Measurements from ENCODE around the gene SIL1. TPM values are rescaled to one million over a fixed set of nuclear protein-coding genes. Genes with fewer than 3 reads are reported as not detected.

Gene SIL1
- total and polyA plus RNA-seq, 2 of the 4 experiments (the other 2 are of a cell fraction), result 56.1 to 66.0 TPM

DNA sequence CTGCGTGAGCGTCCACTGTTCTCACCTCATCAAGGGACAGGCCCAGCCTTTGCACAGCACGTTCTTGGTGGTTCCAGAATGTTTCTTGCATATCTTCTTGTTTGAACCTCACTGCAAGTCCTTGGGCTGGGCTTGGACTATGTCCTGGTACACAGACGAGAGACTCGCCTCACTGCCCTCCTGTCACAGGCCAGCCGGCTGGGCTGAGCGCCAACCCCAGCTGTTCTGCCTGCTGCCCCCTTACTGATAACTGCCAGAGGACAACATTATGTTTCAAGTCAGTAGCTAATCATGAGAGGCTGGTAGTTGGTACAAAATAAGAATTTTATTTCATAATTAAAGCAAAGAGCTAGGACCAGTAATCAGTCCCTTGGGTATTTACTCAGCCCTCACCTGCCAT, 270.2 kb downstream of the SIL1 start:
- Histone ChIP-seq H3K9me3 (ENCODE audit: control insufficient read depth, insufficient read depth, low read length) (no peaks in the 10 kb centered on the region), H3K14ac (replicated peaks; ENCODE audit: low read depth, low read length) (peak overlapping the region; percentile 26; the same call in 1 of the 2 replicates), H3K27ac (ENCODE audit: insufficient read depth, low read length) (no peak overlapping the region), H3K27me3 (ENCODE audit: control insufficient read depth, insufficient read depth, low read length) (no peaks in the 10 kb centered on the region), H3K4me1 (ENCODE audit: control insufficient read depth, insufficient read depth, low read length) (no peaks in the 10 kb centered on the region; the same call in 1 of the 2 replicates), H2AK9ac (replicated peaks; ENCODE audit: low read depth, low read length, poor library complexity) (peak overlapping the region; percentile 25), H3K4me3 (ENCODE audit: insufficient read depth, low read depth, low read length) (no peak overlapping the region), H3K9me1 (ENCODE audit: insufficient read depth, low read length) (peaks cover 15% of the 10 kb centered on the region), H3K56ac (ENCODE audit: extremely low read depth, insufficient read depth, low read length) (no peak overlapping the region), H3K18ac (ENCODE audit: low read depth, low read length) (no peak overlapping the region), H3K9ac (ENCODE audit: low read depth, low read length) (no peak overlapping the region), H4K5ac (ENCODE audit: low read depth, low read length) (no peak overlapping the region), H4K8ac (ENCODE audit: low read depth in 2 of 2, low read length in 2 of 2) (peak overlapping the region in 1 of 2 experiments; percentile 30; a peak in 2 of 4 replicates), H2AK5ac (ENCODE audit: low read depth, low read length) (no peak overlapping the region), H3K4me2 (ENCODE audit: low read depth, low read length) (no peak overlapping the region), H2BK5ac (ENCODE audit: low read depth, low read length, poor library complexity, severe bottlenecking) (no peak overlapping the region), H3K36me3 (ENCODE audit: control insufficient read depth, insufficient read depth, low read length) (peaks cover 73% of the 10 kb centered on the region), H2BK20ac (ENCODE audit: low read depth, low read length) (no peak overlapping the region), H2BK120ac (ENCODE audit: low read depth, low read length) (no peak overlapping the region), H4K91ac (ENCODE audit: insufficient read depth, low read depth, low read length) (no peak overlapping the region), H2BK15ac (ENCODE audit: low read depth, low read length) (no peak overlapping the region), H2AFZ (replicated peaks; ENCODE audit: low read length, poor library complexity) (no peak overlapping the region), H4K20me1 (ENCODE audit: insufficient read depth, low read length) (peaks cover 10% of the 10 kb centered on the region), H3K23ac (ENCODE audit: low read depth, low read length) (0 out of 2 replicates have a peak overlapping the region, but pooled peaks have one; percentile 64), H3K79me1 (ENCODE audit: low read depth in 1 of 2, low read length in 2 of 2) (peaks cover 16 to 57% of the 10 kb centered on the region in 2 experiments), H3K4ac (ENCODE audit: low read depth, low read length) (no peak overlapping the region)
- CTCF ChIA-PET, result no interaction called here
- peak; percentile 15; the same call in 1 of the 2 replicates for ATAC-seq (ENCODE audit: low read depth)
- 63% methylated on average over 5 of the region's 7 CpGs; no CpG with 5 or more reads in 1 of the 2 experiments for WGBS, 2 experiments (ENCODE audit: extremely low coverage in 2 of 2, insufficient read length in 1 of 2)
- intact Hi-C loops (cut with micrococcal nuclease) (no loop called here), in situ Hi-C loops (cut with MboI; ENCODE audit: low sequenced_read_pairs) (no loop called here), dilution Hi-C loops (cut with HindIII; ENCODE audit: low sequenced_read_pairs, unreplicated experiment) (no loop called here)
- peak; percentile 23 for DNase-seq
- TF ChIP-seq RCOR1 (IDR thresholded peaks at IDR 0.05; ENCODE audit: insufficient replicate concordance, low read length), result no peak
- no peak for TF ChIP-seq POLR2A (IDR thresholded peaks at IDR 0.05; ENCODE audit: low read depth, low read length)
- TF ChIP-seq, protein P1, sequence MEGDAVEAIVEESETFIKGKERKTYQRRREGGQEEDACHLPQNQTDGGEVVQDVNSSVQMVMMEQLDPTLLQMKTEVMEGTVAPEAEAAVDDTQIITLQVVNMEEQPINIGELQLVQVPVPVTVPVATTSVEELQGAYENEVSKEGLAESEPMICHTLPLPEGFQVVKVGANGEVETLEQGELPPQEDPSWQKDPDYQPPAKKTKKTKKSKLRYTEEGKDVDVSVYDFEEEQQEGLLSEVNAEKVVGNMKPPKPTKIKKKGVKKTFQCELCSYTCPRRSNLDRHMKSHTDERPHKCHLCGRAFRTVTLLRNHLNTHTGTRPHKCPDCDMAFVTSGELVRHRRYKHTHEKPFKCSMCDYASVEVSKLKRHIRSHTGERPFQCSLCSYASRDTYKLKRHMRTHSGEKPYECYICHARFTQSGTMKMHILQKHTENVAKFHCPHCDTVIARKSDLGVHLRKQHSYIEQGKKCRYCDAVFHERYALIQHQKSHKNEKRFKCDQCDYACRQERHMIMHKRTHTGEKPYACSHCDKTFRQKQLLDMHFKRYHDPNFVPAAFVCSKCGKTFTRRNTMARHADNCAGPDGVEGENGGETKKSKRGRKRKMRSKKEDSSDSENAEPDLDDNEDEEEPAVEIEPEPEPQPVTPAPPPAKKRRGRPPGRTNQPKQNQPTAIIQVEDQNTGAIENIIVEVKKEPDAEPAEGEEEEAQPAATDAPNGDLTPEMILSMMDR (conservative IDR thresholded peaks at IDR 0.05; ENCODE audit: low read depth, low read length), result no peak
- TF ChIP-seq CEBPB (IDR thresholded peaks at IDR 0.05; ENCODE audit: low read depth, low read length), result no peak
- TF ChIP-seq MXI1 (IDR thresholded peaks at IDR 0.05; ENCODE audit: borderline replicate concordance, low read depth, low read length), result no peak
- TF ChIP-seq SMC3 (IDR thresholded peaks at IDR 0.05; ENCODE audit: low read depth, low read length), result no peak
- no peak for TF ChIP-seq RAD21 (IDR thresholded peaks at IDR 0.05; ENCODE audit: low read length)
- TF ChIP-seq, protein P2, sequence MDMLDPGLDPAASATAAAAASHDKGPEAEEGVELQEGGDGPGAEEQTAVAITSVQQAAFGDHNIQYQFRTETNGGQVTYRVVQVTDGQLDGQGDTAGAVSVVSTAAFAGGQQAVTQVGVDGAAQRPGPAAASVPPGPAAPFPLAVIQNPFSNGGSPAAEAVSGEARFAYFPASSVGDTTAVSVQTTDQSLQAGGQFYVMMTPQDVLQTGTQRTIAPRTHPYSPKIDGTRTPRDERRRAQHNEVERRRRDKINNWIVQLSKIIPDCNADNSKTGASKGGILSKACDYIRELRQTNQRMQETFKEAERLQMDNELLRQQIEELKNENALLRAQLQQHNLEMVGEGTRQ (IDR thresholded peaks at IDR 0.05; ENCODE audit: low read depth, low read length), result no peak
- no peak for TF ChIP-seq CHD1 (IDR thresholded peaks at IDR 0.05; ENCODE audit: low read depth, low read length)
- TF ChIP-seq MAZ (IDR thresholded peaks at IDR 0.05; ENCODE audit: borderline replicate concordance, low read depth, low read length), result no peak
- TF ChIP-seq MAFK (IDR thresholded peaks at IDR 0.05; ENCODE audit: low read depth, low read length), result no peak
- TF ChIP-seq NFE2L2 (IDR thresholded peaks at IDR 0.05; ENCODE audit: low read depth, low read length), result no peak
- no peak for TF ChIP-seq RFX5 (IDR thresholded peaks at IDR 0.05; ENCODE audit: low read depth, low read length)
- no peak for TF ChIP-seq BHLHE40 (IDR thresholded peaks at IDR 0.05; ENCODE audit: low read depth, low read length)
- TF ChIP-seq, protein P3, sequence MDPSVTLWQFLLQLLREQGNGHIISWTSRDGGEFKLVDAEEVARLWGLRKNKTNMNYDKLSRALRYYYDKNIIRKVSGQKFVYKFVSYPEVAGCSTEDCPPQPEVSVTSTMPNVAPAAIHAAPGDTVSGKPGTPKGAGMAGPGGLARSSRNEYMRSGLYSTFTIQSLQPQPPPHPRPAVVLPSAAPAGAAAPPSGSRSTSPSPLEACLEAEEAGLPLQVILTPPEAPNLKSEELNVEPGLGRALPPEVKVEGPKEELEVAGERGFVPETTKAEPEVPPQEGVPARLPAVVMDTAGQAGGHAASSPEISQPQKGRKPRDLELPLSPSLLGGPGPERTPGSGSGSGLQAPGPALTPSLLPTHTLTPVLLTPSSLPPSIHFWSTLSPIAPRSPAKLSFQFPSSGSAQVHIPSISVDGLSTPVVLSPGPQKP (IDR thresholded peaks at IDR 0.05; ENCODE audit: borderline replicate concordance, low read depth, low read length), result no peak
- no peak for TF ChIP-seq FOS (IDR thresholded peaks at IDR 0.05; ENCODE audit: low read depth, low read length)
- POLR2A ChIA-PET (ENCODE audit: unreplicated experiment), result no interaction called here
- no TSS peak for BruUV-seq (replicated peaks)
